B cell (primary cell): Measurements from ENCODE around the gene PTPRM. TPM values are rescaled to one million over a fixed set of nuclear protein-coding genes. Genes with fewer than 3 reads are reported as not detected.

Experiments used
- ATAC-seq: fragments of 200-7000 bp; cut with Tn5 transposase; one replicate; pipeline ENCODE4 v1.10.0; 2021; ENCODE audit warnings: low read depth, mild to moderate bottlenecking, moderate number of reproducible peaks, moderate library complexity
- CTCF ChIA-PET: fragments of 350-600 bp; sonication (Branson Sonifier 250); formaldehyde crosslinking; loops from one replicate; lab custom pipeline; 2021; ENCODE audit warnings: antibody characterized with exemption, inconsistent platforms; lab: Charles Lee
- POLR2A ChIA-PET: fragments of 350-600 bp; sonication (Branson Sonifier 250); formaldehyde crosslinking; loops from one replicate; lab custom pipeline; 2021; ENCODE audit warnings: antibody characterized with exemption; lab: Charles Lee
- DNase-seq: peaks from one replicate; pipeline ENCODE4 v3.0.0; 2013
- H2AFZ ChIP-seq: 2 replicates; pipeline ENCODE4 v1.6.1; 2012; ENCODE audit warnings: mild to moderate bottlenecking, low read depth, low read length; ENCODE audit not compliant: insufficient read depth, poor library complexity, severe bottlenecking
- H3K27ac ChIP-seq, 2 donors: 1 replicate in 1 of 2; 2 replicates in 1 of 2; pipeline ENCODE4 v1.5.1; 2012 to 2013; ENCODE audit warnings: low read length in 2 of 2, mild to moderate bottlenecking in 2 of 2, moderate library complexity in 1 of 2
- H3K27me3 ChIP-seq, 4 experiments: fragments of 200-600 bp in 1 of 4; sonication (generic) in 1 of 4; replicated peaks in 1 of 4; 1 replicate in 2 of 4; 2 replicates in 2 of 4; pipeline versions ENCODE4 v1.6.1 to v1.7.0; 2013 to 2016; ENCODE audit warnings: low read length in 3 of 4, mild to moderate bottlenecking in 2 of 4, mixed read lengths in 1 of 4, moderate library complexity in 1 of 4; ENCODE audit not compliant: insufficient read depth in 4 of 4, control insufficient read depth in 3 of 4; ENCODE audit errors: control extremely low read depth in 1 of 4
- H3K36me3 ChIP-seq, 2 experiments: replicated peaks in 1 of 2; 1 replicate in 1 of 2; 2 replicates in 1 of 2; pipeline versions ENCODE4 v1.6.1 to v1.7.1; 2013; ENCODE audit warnings: low read length in 1 of 2; ENCODE audit not compliant: insufficient read depth in 2 of 2, control insufficient read depth in 1 of 2; ENCODE audit errors: control extremely low read depth in 1 of 2, extremely low read depth in 1 of 2
- H3K4me1 ChIP-seq, 2 donors: fragments of 200-600 bp in 1 of 2; sonication (generic) in 1 of 2; 1 replicate in 1 of 2; 2 replicates in 1 of 2; pipeline versions ENCODE4 v1.5.1 to v1.6.1; 2013 to 2017; ENCODE audit warnings: low read length in 2 of 2; ENCODE audit not compliant: control insufficient read depth in 2 of 2, insufficient read depth in 2 of 2
- H3K4me2 ChIP-seq: replicated peaks from 2 replicates; pipeline ENCODE3; 2012; ENCODE audit warnings: mild to moderate bottlenecking, low read depth, low read length; ENCODE audit not compliant: poor library complexity, severe bottlenecking
- H3K4me3 ChIP-seq, 5 experiments: fragments of 200-600 bp in 1 of 5; sonication (generic) in 1 of 5; 1 replicate in 3 of 5; 2 replicates in 2 of 5; pipeline versions ENCODE4 v1.5.1 to v1.7.0; 2011 to 2016; ENCODE audit warnings: low read length in 4 of 5, mild to moderate bottlenecking in 4 of 5, low read depth in 2 of 5, control low read depth in 1 of 5, moderate library complexity in 1 of 5; ENCODE audit not compliant: insufficient read depth in 1 of 5; ENCODE audit errors: control extremely low read depth in 1 of 5, extremely low read depth in 1 of 5
- H3K79me2 ChIP-seq: fragments of 200-600 bp; sonication (generic); one replicate; pipeline ENCODE4 v1.6.0; 2016; ENCODE audit warnings: low read length; ENCODE audit not compliant: control insufficient read depth, insufficient read depth
- H3K9ac ChIP-seq: fragments of 200-600 bp; sonication (generic); 2 replicates; pipeline ENCODE4 v1.6.1; 2017; ENCODE audit warnings: mild to moderate bottlenecking, low read length, moderate library complexity
- H3K9me3 ChIP-seq, 3 donors: one replicate each; pipeline versions ENCODE4 v1.6.1 to v1.7.1; 2013; ENCODE audit warnings: low read length in 2 of 3; ENCODE audit not compliant: control insufficient read depth in 2 of 3, insufficient read depth in 1 of 3; ENCODE audit errors: control extremely low read depth in 1 of 3
- H4K20me1 ChIP-seq: 2 replicates; pipeline ENCODE4 v1.6.0; 2012; ENCODE audit warnings: mild to moderate bottlenecking, low read length; ENCODE audit not compliant: insufficient read depth, control insufficient read depth, poor library complexity, severe bottlenecking
- H3K27ac Mint-ChIP-seq: one replicate; pipeline ENCODE4 v1.8.0; 2021; ENCODE audit warnings: mixed read lengths
- H3K27me3 Mint-ChIP-seq: one replicate; pipeline ENCODE4 v1.8.0; 2021; ENCODE audit warnings: mixed read lengths
- H3K4me1 Mint-ChIP-seq: one replicate; pipeline ENCODE4 v1.8.0; 2021; ENCODE audit warnings: mixed read lengths
- H3K4me3 Mint-ChIP-seq: one replicate; pipeline ENCODE4 v1.8.0; 2021; ENCODE audit warnings: mixed read lengths
- H3K9me3 Mint-ChIP-seq: one replicate; pipeline ENCODE4 v1.8.0; 2022; ENCODE audit warnings: mixed read lengths; ENCODE audit not compliant: insufficient read depth
- CTCF ChIP-seq: fragments of 200-600 bp; IDR thresholded peaks from one replicate; pipeline ENCODE4 v1.8.0; 2022; ENCODE audit warnings: antibody characterized with exemption, mild to moderate bottlenecking
- EZH2 ChIP-seq: IDR thresholded peaks from 2 replicates; pipeline ENCODE4 v1.6.1; 2012; ENCODE audit warnings: borderline replicate concordance, low read depth, mild to moderate bottlenecking, moderate library complexity, low read length; ENCODE audit not compliant: insufficient read depth, poor library complexity, severe bottlenecking
- WGBS: methylation state at CpG from one replicate; pipeline ENCODE4 v1.1.5; 2013; ENCODE audit warnings: missing lambda C conversion rate; ENCODE audit not compliant: insufficient coverage; 5-methylcytosine and 5-hydroxymethylcytosine counted together
- intact Hi-C: fragments of 100-400 bp; cut with micrococcal nuclease; formaldehyde crosslinking; loops from one replicate; pipeline ENCODE4 v1.10.0; 2022
- polyA plus RNA-seq: library from polyadenylated mRNA; depleted of rRNA; stranded (reverse); fragments of >200 nt; gene quantifications from 2 replicates; pipeline ENCODE4 v1.2.3, GENCODE V29; 2012
- total RNA-seq, 2 donors: library from RNA; stranded (reverse); fragments of 120-200 nt in 1 of 2; gene quantifications; 1 replicate in 1 of 2; 2 replicates in 1 of 2; pipeline versions ENCODE4 v1.2.3 to v1.2.4, GENCODE V29; 2013 to 2022

Gene PTPRM
- total and polyA plus RNA-seq, 2 donors (not counting 1 experiment from before 2014, with no cell fraction given) = 0.20 to 0.89 TPM

- Histone ChIP-seq H3K27ac (no peak overlapping the region), H2AFZ (no peak overlapping the region), H3K4me2 (no peak overlapping the region), H4K20me1 (no peaks in the 10 kb centered on the region), H3K36me3 (no peaks in the 10 kb centered on the region), H3K9me3 (peaks cover 0 to 3% (median 0%) of the 10 kb centered on the region in 3 donors), H3K9ac (no peak overlapping the region), H3K4me3 (no peak overlapping the region), H3K4me1 (no peaks in the 10 kb centered on the region), H3K27me3 (peaks cover 0 to 3% (median 0%) of the 10 kb centered on the region in 4 experiments), H3K79me2 (no peaks in the 10 kb centered on the region)
- DNase-seq = no peak
- CTCF ChIA-PET = no interaction called here
- no peak overlapping the region for H3K27ac Mint-ChIP-seq
- intact Hi-C loops = no loop called here
- no peaks in the 10 kb centered on the region for H3K9me3 Mint-ChIP-seq
- POLR2A ChIA-PET = no interaction called here
- no peak overlapping the region for H3K4me3 Mint-ChIP-seq
- H3K27me3 Mint-ChIP-seq = no peaks in the 10 kb centered on the region
- H3K4me1 Mint-ChIP-seq = no peaks in the 10 kb centered on the region
- no peak for ATAC-seq
- TF ChIP-seq CTCF (no peak), EZH2 (no peak)
These were observed 415.1 kb downstream of the PTPRM start for GRCh38 chr18:7982216-7982615.

GRCh38 chr18:7987284-7987976 is 420.3 kb downstream of the PTPRM start:
- DNase-seq = no peak
- H3K4me3 ChIP-seq = no peak overlapping the region

More at GRCh38 chr18:7987284-7987976, 420.3 kb downstream of the PTPRM start:
- ATAC-seq = no peak
- H3K4me2 ChIP-seq = no peak overlapping the region
- intact Hi-C loops = no loop called here
- no peak overlapping the region for H3K9ac ChIP-seq
- TF ChIP-seq EZH2 (no peak), CTCF (no peak)
- H3K4me3 Mint-ChIP-seq = no peak overlapping the region
- peaks cover 0 to 2% (median 1%) of the 10 kb centered on the region in 3 donors for H3K9me3 ChIP-seq
- H3K27me3 Mint-ChIP-seq = no peaks in the 10 kb centered on the region
- H3K36me3 ChIP-seq = no peaks in the 10 kb centered on the region
- H3K4me1 ChIP-seq = no peaks in the 10 kb centered on the region
- no peaks in the 10 kb centered on the region for H3K27me3 ChIP-seq
- H3K27ac Mint-ChIP-seq = no peak overlapping the region
- ChIA-PET POLR2A (no interaction called here), CTCF (no interaction called here)
- peaks cover 3% of the 10 kb centered on the region for H3K9me3 Mint-ChIP-seq
- H2AFZ ChIP-seq = no peak overlapping the region
- H3K27ac ChIP-seq = no peak overlapping the region
- no peaks in the 10 kb centered on the region for H4K20me1 ChIP-seq
- H3K79me2 ChIP-seq = no peaks in the 10 kb centered on the region
- 100% methylated on average over 1 of the region's 3 CpGs for WGBS
- H3K4me1 Mint-ChIP-seq = no peaks in the 10 kb centered on the region
